ENCODE measurements around the gene EIF3B. TPM values are rescaled to one million over a fixed set of nuclear protein-coding genes. Genes with fewer than 3 reads are reported as not detected.

Gene EIF3B
- total and polyA plus RNA-seq, 9 of the 15 experiments (the other 6 are each of a cell fraction or from before 2014, with no cell fraction given): 25.9 to 494 (median 357) TPM

GRCh38 chr7:2373124-2373556 is 18.5 kb downstream of the EIF3B start:
- Histone ChIP-seq H2AFZ (ENCODE audit: low read depth, low read length) (no peak overlapping the region), H3K4me2 (ENCODE audit: insufficient read depth, low read length) (no peak overlapping the region), H3K27me3 (ENCODE audit: control insufficient read depth in 2 of 2, insufficient read depth in 2 of 2, low read length in 2 of 2) (no peaks in the 10 kb centered on the region), H3K9ac (ENCODE audit: insufficient read depth in 1 of 2, low read depth in 2 of 2, low read length in 2 of 2) (no peak overlapping the region), H3K79me2 (ENCODE audit: control insufficient read depth, insufficient read depth, low read length) (peaks cover 60% of the 10 kb centered on the region), H3K36me3 (ENCODE audit: control insufficient read depth, insufficient read depth, low read length) (peaks cover 96% of the 10 kb centered on the region), H3K27ac (ENCODE audit: extremely low read depth, low read depth, low read length) (no peak overlapping the region), H3K4me3 (no peak overlapping the region), H3K9me3 (replicated peaks; ENCODE audit: control insufficient read depth, insufficient read depth, low read depth, low read length) (no peaks in the 10 kb centered on the region), H3K9me1 (ENCODE audit: control insufficient read depth, insufficient read depth, low read length) (no peaks in the 10 kb centered on the region), H4K20me1 (replicated peaks; ENCODE audit: control insufficient read depth, insufficient read depth, low read length) (peaks cover 8% of the 10 kb centered on the region), H3K4me1 (replicated peaks in 1 of 2; ENCODE audit: control insufficient read depth in 2 of 2, insufficient read depth in 2 of 2, low read length in 2 of 2) (0 out of 5 replicates have a peak, but pooled peaks cover 0 to 2% of the 10 kb centered on the region in 2 experiments)
- ChIA-PET CTCF (ENCODE audit: low intra/inter-chr PET ratio) (no interaction called here), POLR2A (interaction anchor here (0.7 to 2.4 kb wide), 5 partner anchors 8 to 40 kb away, joined by 3 to 10 read pairs (median 5); partner anchors contain the start of gene CHST12)
- TF ChIP-seq ZNF589 (CRISPR knock-in tag; IDR thresholded peaks at IDR 0.05; ENCODE audit: low read depth) (no peak), MTA3 (IDR thresholded peaks at IDR 0.05; ENCODE audit: borderline replicate concordance) (no peak), RBFOX2 (IDR thresholded peaks at IDR 0.05; ENCODE audit: low read depth, low read length) (peak; percentile 63), POLR2G (IDR thresholded peaks at IDR 0.05; ENCODE audit: low read depth, low read length) (peak; percentile 67)
- BruUV-seq (replicated peaks): no TSS peak
- intact Hi-C loops (cut with micrococcal nuclease) (loop anchor here (10.0 kb wide), 1 partner anchor 62 kb away; no protein-coding TSS in a partner anchor), in situ Hi-C loops (cut with MboI) (no loop called here)
- FAIRE-seq (no peak), DNase-seq (ENCODE audit: extremely low read depth in 1 of 4, low spot score in 3 of 4) (no peak), ATAC-seq (no peak; the same call in 2 of the 3 replicates)
- WGBS (ENCODE audit: insufficient coverage, low coverage, missing lambda C conversion rate): 99% methylated on average over 8 of the region's 14 CpGs

GRCh38 chr7:2373646-2374045 is 19.0 kb downstream of the EIF3B start:
- Histone ChIP-seq H4K20me1 (replicated peaks; ENCODE audit: control insufficient read depth, insufficient read depth, low read length) (peaks cover 13% of the 10 kb centered on the region), H3K36me3 (ENCODE audit: control insufficient read depth, insufficient read depth, low read length) (peaks cover 96% of the 10 kb centered on the region), H2AFZ (ENCODE audit: low read depth, low read length) (no peak overlapping the region), H3K9me3 (replicated peaks; ENCODE audit: control insufficient read depth, insufficient read depth, low read depth, low read length) (no peaks in the 10 kb centered on the region), H3K27ac (ENCODE audit: extremely low read depth, low read depth, low read length) (no peak overlapping the region), H3K9me1 (ENCODE audit: control insufficient read depth, insufficient read depth, low read length) (no peaks in the 10 kb centered on the region), H3K4me3 (no peak overlapping the region), H3K9ac (ENCODE audit: insufficient read depth in 1 of 2, low read depth in 2 of 2, low read length in 2 of 2) (no peak overlapping the region), H3K27me3 (ENCODE audit: control insufficient read depth in 2 of 2, insufficient read depth in 2 of 2, low read length in 2 of 2) (no peaks in the 10 kb centered on the region), H3K4me1 (replicated peaks in 1 of 2; ENCODE audit: control insufficient read depth in 2 of 2, insufficient read depth in 2 of 2, low read length in 2 of 2) (0 out of 5 replicates have a peak, but pooled peaks cover 0 to 2% of the 10 kb centered on the region in 2 experiments), H3K4me2 (ENCODE audit: insufficient read depth, low read length) (no peak overlapping the region), H3K79me2 (ENCODE audit: control insufficient read depth, insufficient read depth, low read length) (peaks cover 60% of the 10 kb centered on the region)
- WGBS (ENCODE audit: insufficient coverage, low coverage, missing lambda C conversion rate): 97% methylated on average over 7 of the region's 7 CpGs
- no TSS peak for BruUV-seq (replicated peaks)
- ATAC-seq (no peak), DNase-seq (ENCODE audit: extremely low read depth in 1 of 4, low spot score in 3 of 4) (no peak), FAIRE-seq (no peak)
- ChIA-PET CTCF (ENCODE audit: low intra/inter-chr PET ratio) (no interaction called here), POLR2A (interaction anchor here (0.7 to 2.4 kb wide), 6 partner anchors 8 to 41 kb away, joined by 3 to 10 read pairs (median 4); partner anchors contain the start of gene CHST12)
- peak; percentile 12 for TF ChIP-seq RBFOX2 (IDR thresholded peaks at IDR 0.05; ENCODE audit: low read depth, low read length)
- no peak for TF ChIP-seq HOXB6 (CRISPR knock-in tag; IDR thresholded peaks at IDR 0.05; ENCODE audit: borderline replicate concordance)
- intact Hi-C loops (cut with micrococcal nuclease): loop anchor here (10.0 kb wide), 1 partner anchor 61 kb away; no protein-coding TSS in a partner anchor
- in situ Hi-C loops (cut with MboI): no loop called here

Measured in K562 (cell line).